ENCODE data around the gene SSRP1. TPM values are rescaled to one million over a fixed set of nuclear protein-coding genes. Genes with fewer than 3 reads are reported as not detected.

The SSRP1 gene
- total and polyA plus RNA-seq, 2 of the 4 experiments (the other 2 are of a cell fraction): 106 to 146 TPM

- Histone ChIP-seq H3K14ac (replicated peaks; ENCODE audit: low read depth, low read length) (no peak overlapping the region), H4K91ac (ENCODE audit: insufficient read depth, low read depth, low read length) (no peak overlapping the region), H3K56ac (ENCODE audit: extremely low read depth, insufficient read depth, low read length) (no peak overlapping the region), H3K9me3 (ENCODE audit: control insufficient read depth, insufficient read depth, low read length) (no peaks in the 10 kb centered on the region), H3K18ac (ENCODE audit: low read depth, low read length) (no peak overlapping the region), H3K79me1 (ENCODE audit: low read depth in 1 of 2, low read length in 2 of 2) (no peaks in the 10 kb centered on the region), H3K23ac (ENCODE audit: low read depth, low read length) (no peak overlapping the region), H3K27ac (ENCODE audit: insufficient read depth, low read length) (no peak overlapping the region), H4K20me1 (ENCODE audit: insufficient read depth, low read length) (0 out of 2 replicates have a peak, but pooled peaks cover 6% of the 10 kb centered on the region), H2AK9ac (replicated peaks; ENCODE audit: low read depth, low read length, poor library complexity) (no peak overlapping the region), H2AK5ac (ENCODE audit: low read depth, low read length) (no peak overlapping the region), H3K36me3 (ENCODE audit: control insufficient read depth, insufficient read depth, low read length) (no peaks in the 10 kb centered on the region), H2BK120ac (ENCODE audit: low read depth, low read length) (no peak overlapping the region), H3K9me1 (ENCODE audit: insufficient read depth, low read length) (no peaks in the 10 kb centered on the region), H3K4me2 (ENCODE audit: low read depth, low read length) (no peak overlapping the region), H2BK20ac (ENCODE audit: low read depth, low read length) (no peak overlapping the region), H3K27me3 (ENCODE audit: control insufficient read depth, insufficient read depth, low read length) (peaks cover 2% of the 10 kb centered on the region; the same call in 1 of the 2 replicates), H3K9ac (ENCODE audit: low read depth, low read length) (no peak overlapping the region), H3K4me3 (ENCODE audit: insufficient read depth, low read depth, low read length) (no peak overlapping the region), H2AFZ (replicated peaks; ENCODE audit: low read length, poor library complexity) (no peak overlapping the region), H2BK5ac (ENCODE audit: low read depth, low read length, poor library complexity, severe bottlenecking) (no peak overlapping the region), H2BK15ac (ENCODE audit: low read depth, low read length) (no peak overlapping the region), H3K4ac (ENCODE audit: low read depth, low read length) (no peak overlapping the region), H4K5ac (ENCODE audit: low read depth, low read length) (no peak overlapping the region), H3K4me1 (ENCODE audit: control insufficient read depth, insufficient read depth, low read length) (no peaks in the 10 kb centered on the region), H4K8ac (ENCODE audit: low read depth in 2 of 2, low read length in 2 of 2) (no peak overlapping the region)
- DNase-seq: no peak
- WGBS, 2 experiments (ENCODE audit: extremely low coverage in 2 of 2, insufficient read length in 1 of 2): 88% methylated on average over 1 of the region's 3 CpGs; no CpG with 5 or more reads in 1 of the 2 experiments
- dilution Hi-C loops (cut with HindIII; ENCODE audit: low sequenced_read_pairs, unreplicated experiment): no loop called here
- no peak for TF ChIP-seq MAFK (IDR thresholded peaks at IDR 0.05; ENCODE audit: low read depth, low read length)
- TF ChIP-seq FOS (IDR thresholded peaks at IDR 0.05; ENCODE audit: low read depth, low read length): no peak
- TF ChIP-seq USF2 (IDR thresholded peaks at IDR 0.05; ENCODE audit: low read depth, low read length): no peak
- TF ChIP-seq MAZ (IDR thresholded peaks at IDR 0.05; ENCODE audit: borderline replicate concordance, low read depth, low read length): no peak
- no peak for TF ChIP-seq RCOR1 (IDR thresholded peaks at IDR 0.05; ENCODE audit: insufficient replicate concordance, low read length)
- TF ChIP-seq NFE2L2 (IDR thresholded peaks at IDR 0.05; ENCODE audit: low read depth, low read length): no peak
- no peak for TF ChIP-seq CHD1 (IDR thresholded peaks at IDR 0.05; ENCODE audit: low read depth, low read length)
- BruUV-seq (replicated peaks): no TSS peak
- intact Hi-C loops (cut with micrococcal nuclease): no loop called here
- in situ Hi-C loops (cut with MboI; ENCODE audit: low sequenced_read_pairs): loop anchor here (25.0 kb wide), 1 partner anchor 538 kb away; no protein-coding TSS in a partner anchor
- ATAC-seq (ENCODE audit: low read depth): no peak
- POLR2A ChIA-PET (ENCODE audit: unreplicated experiment): no interaction called here
- CTCF ChIA-PET: no interaction called here
Observed at GRCh38 chr11:57374966-57375365, 39.3 kb upstream of the SSRP1 start.
